Ovary (tissue), 9 donors: ENCODE data around the gene RAB8A. TPM values are rescaled to one million over a fixed set of nuclear protein-coding genes. Genes with fewer than 3 reads are reported as not detected.

ENCODE experiments used
- polyA plus RNA-seq, 2 donors: library from polyadenylated mRNA; stranded (reverse); fragments of 200-250 nt in 1 of 2; fragments of 350-450 nt in 1 of 2; fragmentation: Illumina TruSeq in 1 of 2; extraction: RNeasy Lipid Tissue Mini Kit (QIAGEN cat#74804) in 1 of 2; gene quantifications; one replicate each; pipeline ENCODE4 v1.2.3, GENCODE V29; 2013 to 2014
- total RNA-seq, 7 donors: library from RNA; depleted of rRNA in 2 of 7; stranded (reverse); fragments of >200 nt in 2 of 7; fragmentation: NEBNext Ultra II Directional in 3 of 7; extraction: Animal tissue kit (Norgen Biotek cat#: 25700) in 3 of 7; gene quantifications; one replicate each; pipeline versions ENCODE4 v1.1.0 to v1.2.4, GENCODE V29; 2016 to 2023
- donor health status: DM: no; HTN: no; CAD: no; lungs with moderate emphysema.
- donor health status: DM: no; HTN: no; CAD: no.
- donor health status: Bipolar disorder and iron deficiency.
- donor health status: DM: yes; HTN: yes; CAD: no.
- donor health status: DM: no; HTN: no; CAD: no.
- donor health status: DM: yes; HTN: yes; CAD: no.

Gene RAB8A
- total and polyA plus RNA-seq, 9 donors: 17.2 to 114 (median 52.9) TPM

Other genes starting within 250 kb of the RAB8A start
- 1 to 10 TPM in 1 of 7 donors, under 1 TPM in 1, not detected in 5; 0.75 to 1.1 TPM for gene CYP4F2, start 213.8 kb upstream of the RAB8A start, total RNA-seq
- gene CYP4F2, start 213.8 kb upstream of the RAB8A start, polyA plus RNA-seq: not detected
- 1 to 10 TPM in 1 of 7 donors, under 1 TPM in 6; 0.13 to 1.3 (median 0.30) TPM for gene CYP4F11, start 177.4 kb upstream of the RAB8A start, total RNA-seq
- under 1 TPM in 1 of 2 donors, not detected in 1; 0.15 TPM for gene CYP4F11, start 177.4 kb upstream of the RAB8A start, polyA plus RNA-seq
- gene OR10H4, start 162.9 kb upstream of the RAB8A start, total RNA-seq: not detected
- not detected for gene OR10H4, start 162.9 kb upstream of the RAB8A start, polyA plus RNA-seq
- gene TPM4, start 35.4 kb upstream of the RAB8A start, total RNA-seq: 100 to 1,000 TPM; 286 to 642 (median 554) TPM
- gene TPM4, start 35.4 kb upstream of the RAB8A start, polyA plus RNA-seq: 100 to 1,000 TPM; 347 to 664 TPM
- 1 to 10 TPM in 2 of 7 donors, under 1 TPM in 5; 0.20 to 1.3 (median 0.31) TPM for gene HSH2D, start 31.8 kb downstream of the RAB8A start, total RNA-seq
- gene HSH2D, start 31.8 kb downstream of the RAB8A start, polyA plus RNA-seq: under 1 TPM; 0.21 to 0.68 TPM
- not detected for gene CIB3, start 61.6 kb downstream of the RAB8A start, total RNA-seq
- not detected for gene CIB3, start 61.6 kb downstream of the RAB8A start, polyA plus RNA-seq
- gene FAM32A, start 73.5 kb downstream of the RAB8A start, total RNA-seq: 10 to 100 TPM; 37.9 to 62.6 (median 43.7) TPM
- gene FAM32A, start 73.5 kb downstream of the RAB8A start, polyA plus RNA-seq: 10 to 100 TPM; 62.7 to 68.6 TPM
- gene AP1M1, start 86.0 kb downstream of the RAB8A start, total RNA-seq: 10 to 100 TPM; 28.4 to 81.7 (median 59.3) TPM
- gene AP1M1, start 86.0 kb downstream of the RAB8A start, polyA plus RNA-seq: 10 to 100 TPM; 38.9 to 42.6 TPM
- gene KLF2, start 212.9 kb downstream of the RAB8A start, total RNA-seq: 100 to 1,000 TPM in 3 of 7 donors, 10 to 100 TPM in 4; 69.5 to 399 (median 97.8) TPM
- 10 to 100 TPM; 48.3 to 48.7 TPM for gene KLF2, start 212.9 kb downstream of the RAB8A start, polyA plus RNA-seq